Measurements from ENCODE around the gene SEMA5A. TPM values are rescaled to one million over a fixed set of nuclear protein-coding genes. Genes with fewer than 3 reads are reported as not detected.

SEMA5A gene
- total and polyA plus RNA-seq, 5 experiments from 2014 or later = not detected

DNA sequence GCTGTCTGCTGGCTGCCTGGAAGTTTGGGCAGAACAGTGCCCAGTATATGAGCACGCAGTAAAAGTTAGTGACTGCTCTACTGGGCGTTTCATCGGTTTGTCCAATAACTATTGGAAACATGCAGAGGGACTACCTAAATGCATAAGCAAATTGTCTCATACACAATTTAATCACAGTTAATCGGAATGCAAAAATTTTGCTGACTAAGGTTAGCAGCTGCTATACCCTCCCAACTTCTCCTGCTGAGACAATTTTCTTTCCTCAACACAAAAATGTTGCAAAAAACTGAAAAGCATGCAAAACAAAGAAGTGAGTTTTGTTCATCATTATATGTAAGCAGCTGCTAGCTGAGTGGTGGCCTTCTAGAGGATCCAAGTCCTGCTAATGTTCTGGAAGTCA lies 327.5 kb downstream of the SEMA5A start:
- Mint-ChIP-seq H3K9me3 (peaks cover 0 to 31% (median 3%) of the 10 kb centered on the region in 9 donors), H3K27me3 (peaks cover 0 to 9% (median 0%) of the 10 kb centered on the region in 5 donors), H3K27ac (no peak overlapping the region), H3K36me3 (no peaks in the 10 kb centered on the region), H3K4me1 (peaks cover 0 to 2% (median 0%) of the 10 kb centered on the region in 4 donors), H3K4me3 (no peak overlapping the region)
- DNase-seq = no peak
- ATAC-seq = no peak
- POLR2A ChIA-PET = no interaction called here

DNA sequence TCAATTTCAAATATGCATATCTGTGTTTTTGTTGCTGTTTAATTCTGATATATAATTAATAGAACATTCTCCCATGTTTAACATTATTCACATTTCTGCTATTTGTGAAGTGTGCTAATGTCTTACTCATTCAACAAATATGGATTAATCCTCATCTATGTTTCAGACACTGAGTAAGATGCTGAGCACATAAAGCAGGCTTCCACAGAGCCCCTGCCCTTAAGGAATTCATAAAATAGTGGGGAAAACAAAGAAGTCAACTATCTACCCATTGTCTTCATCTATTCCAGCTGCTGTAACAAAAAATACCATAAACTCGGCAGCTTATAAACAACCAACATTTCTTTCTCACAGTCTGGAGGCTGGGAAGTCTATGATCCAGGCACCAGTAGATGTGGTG lies 333.3 kb downstream of the SEMA5A start:
- H3K36me3 Mint-ChIP-seq = no peaks in the 10 kb centered on the region
- no peak overlapping the region for H3K27ac Mint-ChIP-seq
- ATAC-seq (no peak), DNase-seq (no peak)
- H3K4me3 Mint-ChIP-seq = no peak overlapping the region
- H3K9me3 Mint-ChIP-seq = peaks cover 0 to 25% (median 0%) of the 10 kb centered on the region in 9 donors
- peaks cover 0 to 2% (median 0%) of the 10 kb centered on the region in 4 donors for H3K4me1 Mint-ChIP-seq
- H3K27me3 Mint-ChIP-seq = peaks cover 0 to 5% (median 0%) of the 10 kb centered on the region in 5 donors
- POLR2A ChIA-PET = no interaction called here

DNA sequence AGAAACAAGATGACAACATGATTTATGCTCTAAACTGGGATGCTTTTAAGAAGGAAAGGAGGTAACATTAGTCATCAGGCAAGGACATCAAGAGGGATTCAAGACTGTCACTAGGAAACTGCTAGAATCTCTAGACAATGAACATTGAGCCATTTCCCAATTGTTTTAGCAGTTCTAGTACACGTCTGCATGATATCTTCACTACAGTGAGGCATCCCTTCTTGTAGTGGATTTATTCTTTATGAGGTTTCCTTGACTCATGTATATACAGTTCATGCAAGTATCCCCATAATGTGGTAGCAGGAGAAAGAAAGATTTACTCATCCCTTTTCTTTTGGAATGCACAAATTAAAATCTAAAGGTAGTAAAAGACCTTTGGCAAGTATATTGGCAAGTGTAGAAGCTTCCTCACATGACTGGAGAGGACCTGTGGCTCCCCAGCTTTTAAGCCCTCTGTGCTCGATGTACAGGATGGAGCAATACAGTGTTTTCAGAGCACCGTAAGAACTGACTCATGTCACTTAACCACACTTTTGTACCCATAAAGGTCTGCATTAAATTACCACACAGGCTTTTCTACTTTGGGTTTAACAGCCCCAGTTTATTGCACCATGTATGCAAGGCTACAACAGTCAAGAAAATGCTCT lies 335.9 kb downstream of the SEMA5A start:
- no peaks in the 10 kb centered on the region for H3K36me3 Mint-ChIP-seq
- H3K27me3 Mint-ChIP-seq = peaks cover 0 to 5% (median 0%) of the 10 kb centered on the region in 5 donors
- H3K4me1 Mint-ChIP-seq = peaks cover 0 to 2% (median 0%) of the 10 kb centered on the region in 4 donors
- POLR2A ChIA-PET = no interaction called here
- peaks cover 0 to 10% (median 0%) of the 10 kb centered on the region in 9 donors for H3K9me3 Mint-ChIP-seq
- H3K4me3 Mint-ChIP-seq = no peak overlapping the region
- DNase-seq (no peak), ATAC-seq (no peak)
- H3K27ac Mint-ChIP-seq = no peak overlapping the region

DNA sequence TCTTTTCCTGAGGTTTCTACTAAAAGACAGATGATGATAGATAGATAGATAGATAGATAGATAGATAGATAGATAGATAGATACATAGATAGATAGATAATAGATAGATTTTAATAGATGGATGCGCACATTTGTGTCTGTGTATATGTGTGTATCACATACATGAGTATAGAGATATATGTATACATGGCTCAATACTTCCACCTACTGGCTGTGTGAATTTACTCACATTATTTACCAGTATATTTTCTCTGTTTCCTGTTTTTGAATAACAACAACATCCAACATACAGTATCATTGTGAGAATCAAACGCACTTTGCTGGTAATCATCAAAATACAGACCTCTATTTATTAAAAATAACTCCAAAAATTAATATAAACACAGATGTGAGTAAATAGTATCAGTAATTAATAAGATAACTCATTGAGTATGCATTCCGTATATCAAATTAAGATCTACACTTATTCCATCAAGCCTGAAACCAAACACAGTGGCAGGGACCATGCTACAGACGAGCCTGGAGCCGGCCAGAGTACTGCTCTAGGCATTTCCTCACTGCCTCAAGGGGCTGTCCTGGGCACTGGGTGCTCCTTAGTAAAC lies 338.0 kb downstream of the SEMA5A start:
- Mint-ChIP-seq H3K27me3 (peaks cover 0 to 5% (median 0%) of the 10 kb centered on the region in 5 donors), H3K9me3 (peaks cover 0 to 6% (median 0%) of the 10 kb centered on the region in 9 donors), H3K36me3 (no peaks in the 10 kb centered on the region), H3K4me3 (no peak overlapping the region), H3K4me1 (no peaks in the 10 kb centered on the region), H3K27ac (no peak overlapping the region)
- DNase-seq = no peak
- no peak for ATAC-seq
- POLR2A ChIA-PET = no interaction called here

DNA sequence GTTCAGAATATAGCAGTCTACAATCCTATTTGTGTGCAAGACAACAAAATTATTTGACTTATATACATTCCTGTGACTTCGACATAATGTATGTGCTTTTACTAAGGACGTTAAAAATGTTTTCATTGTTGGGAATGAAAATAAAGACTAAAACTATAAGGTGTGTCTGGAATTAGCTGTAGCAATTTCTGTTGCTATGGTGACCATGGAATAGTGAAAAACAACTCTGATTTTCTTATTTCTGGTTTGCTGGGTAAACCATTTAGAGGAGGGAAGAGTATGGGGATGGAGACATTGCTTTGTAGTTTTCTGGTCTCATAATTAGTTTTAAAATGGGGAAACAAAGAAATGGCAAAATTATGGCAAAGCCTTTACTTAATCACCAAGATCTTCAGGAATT lies 343.2 kb downstream of the SEMA5A start:
- ATAC-seq (no peak), DNase-seq (no peak)
- POLR2A ChIA-PET = no interaction called here
- no peaks in the 10 kb centered on the region for H3K36me3 Mint-ChIP-seq
- H3K4me3 Mint-ChIP-seq = no peak overlapping the region
- no peak overlapping the region for H3K27ac Mint-ChIP-seq
- H3K27me3 Mint-ChIP-seq = peaks cover 0 to 1% (median 0%) of the 10 kb centered on the region in 5 donors
- peaks cover 0 to 16% (median 0%) of the 10 kb centered on the region in 9 donors for H3K9me3 Mint-ChIP-seq
- no peaks in the 10 kb centered on the region for H3K4me1 Mint-ChIP-seq

DNA sequence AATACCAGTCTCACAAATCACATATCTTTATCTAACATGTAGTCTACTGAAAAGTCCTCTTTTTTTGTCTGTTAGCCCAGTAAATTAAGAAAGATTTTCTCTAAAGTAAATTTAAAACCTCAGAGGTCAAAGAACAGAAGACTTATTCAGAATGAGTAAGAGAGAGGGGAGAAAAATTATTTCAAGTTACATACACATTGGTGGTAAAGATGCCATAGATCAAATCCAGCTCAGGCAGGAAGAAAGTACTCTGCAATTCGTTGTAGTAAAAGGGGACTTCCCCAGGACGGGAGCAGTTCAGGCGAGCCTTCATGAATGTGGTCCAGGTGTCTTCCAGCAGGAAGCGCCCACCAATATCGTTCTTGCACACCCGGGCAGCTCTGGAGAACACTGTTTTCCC lies 344.1 kb downstream of the SEMA5A start:
- H3K36me3 Mint-ChIP-seq = no peaks in the 10 kb centered on the region
- H3K27me3 Mint-ChIP-seq = peaks cover 0 to 1% (median 0%) of the 10 kb centered on the region in 5 donors
- no peak overlapping the region for H3K4me3 Mint-ChIP-seq
- no peak overlapping the region for H3K27ac Mint-ChIP-seq
- POLR2A ChIA-PET = no interaction called here
- DNase-seq = no peak
- H3K9me3 Mint-ChIP-seq = peaks cover 0 to 16% (median 0%) of the 10 kb centered on the region in 9 donors
- no peaks in the 10 kb centered on the region for H3K4me1 Mint-ChIP-seq
- ATAC-seq = no peak

DNA sequence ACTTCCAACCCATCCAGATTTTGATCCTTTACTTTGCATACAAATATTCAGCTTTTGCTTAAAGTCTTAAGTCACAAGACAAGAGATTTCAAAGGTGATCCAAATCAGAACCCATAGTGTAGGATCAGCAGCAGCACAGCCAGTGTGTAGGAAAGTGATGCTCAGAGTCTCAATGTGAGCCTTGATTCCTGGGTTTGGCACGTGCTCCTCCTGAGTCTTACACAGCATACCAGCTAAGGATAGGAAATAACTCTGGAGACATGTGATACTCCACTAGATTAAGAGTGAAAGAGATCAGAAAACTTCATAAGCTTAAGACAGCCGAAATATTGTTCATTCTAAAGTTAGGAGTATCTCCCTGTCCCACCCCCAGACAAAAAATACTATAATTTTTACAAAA lies 344.9 kb downstream of the SEMA5A start:
- peaks cover 0 to 19% (median 0%) of the 10 kb centered on the region in 9 donors for H3K9me3 Mint-ChIP-seq
- no peak overlapping the region for H3K27ac Mint-ChIP-seq
- H3K27me3 Mint-ChIP-seq = peaks cover 0 to 3% (median 0%) of the 10 kb centered on the region in 5 donors
- DNase-seq = no peak
- POLR2A ChIA-PET = no interaction called here
- no peak for ATAC-seq
- H3K4me3 Mint-ChIP-seq = no peak overlapping the region
- no peaks in the 10 kb centered on the region for H3K36me3 Mint-ChIP-seq
- no peaks in the 10 kb centered on the region for H3K4me1 Mint-ChIP-seq

DNA sequence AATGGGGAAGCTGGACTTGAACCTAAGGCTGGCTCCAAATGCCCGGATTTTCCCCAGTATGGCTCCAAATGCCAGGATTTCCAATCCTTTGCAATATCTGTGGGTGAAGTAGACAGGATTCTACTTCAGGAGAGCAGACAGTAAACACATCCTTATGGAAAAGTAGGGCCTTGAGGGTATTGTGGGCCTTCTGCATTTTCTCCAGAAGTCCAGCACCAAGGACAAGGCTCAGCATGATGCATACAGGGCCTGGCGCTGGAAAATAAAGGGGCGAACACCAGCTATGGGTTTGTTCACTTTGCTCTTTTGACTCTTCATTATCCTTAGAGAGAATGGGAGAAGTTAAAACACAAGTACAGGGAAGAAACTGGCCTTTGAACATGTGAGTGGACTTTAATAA lies 347.5 kb downstream of the SEMA5A start:
- Mint-ChIP-seq H3K27me3 (peaks cover 0 to 3% (median 0%) of the 10 kb centered on the region in 5 donors), H3K36me3 (no peaks in the 10 kb centered on the region), H3K4me1 (no peaks in the 10 kb centered on the region), H3K27ac (no peak overlapping the region), H3K9me3 (peaks cover 0 to 19% (median 0%) of the 10 kb centered on the region in 9 donors), H3K4me3 (no peak overlapping the region)
- POLR2A ChIA-PET = no interaction called here
- ATAC-seq (no peak), DNase-seq (no peak)

DNA sequence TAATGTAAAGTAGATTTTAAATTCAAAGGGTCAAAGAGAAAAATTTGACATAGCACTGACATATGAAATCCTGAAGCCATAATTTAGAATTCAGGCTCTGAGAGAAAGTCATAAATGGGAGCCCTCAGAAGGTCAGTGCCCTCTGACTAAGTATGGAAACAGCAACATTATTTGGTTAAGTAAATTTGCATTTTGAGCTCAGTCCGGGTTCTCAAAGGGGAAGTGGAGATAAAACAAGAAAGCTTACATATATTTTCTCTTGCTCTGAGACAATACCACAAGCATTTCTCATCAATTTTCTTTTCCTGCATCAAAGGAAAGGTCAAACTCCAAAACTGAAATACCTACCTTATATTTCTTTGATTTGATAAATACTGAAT lies 348.0 kb downstream of the SEMA5A start:
- H3K4me3 Mint-ChIP-seq = no peak overlapping the region
- no peak overlapping the region for H3K27ac Mint-ChIP-seq
- POLR2A ChIA-PET = no interaction called here
- ATAC-seq (no peak), DNase-seq (no peak)
- H3K36me3 Mint-ChIP-seq = no peaks in the 10 kb centered on the region
- H3K4me1 Mint-ChIP-seq = no peaks in the 10 kb centered on the region
- peaks cover 0 to 3% (median 0%) of the 10 kb centered on the region in 5 donors for H3K27me3 Mint-ChIP-seq
- H3K9me3 Mint-ChIP-seq = peaks cover 0 to 19% (median 0%) of the 10 kb centered on the region in 9 donors

DNA sequence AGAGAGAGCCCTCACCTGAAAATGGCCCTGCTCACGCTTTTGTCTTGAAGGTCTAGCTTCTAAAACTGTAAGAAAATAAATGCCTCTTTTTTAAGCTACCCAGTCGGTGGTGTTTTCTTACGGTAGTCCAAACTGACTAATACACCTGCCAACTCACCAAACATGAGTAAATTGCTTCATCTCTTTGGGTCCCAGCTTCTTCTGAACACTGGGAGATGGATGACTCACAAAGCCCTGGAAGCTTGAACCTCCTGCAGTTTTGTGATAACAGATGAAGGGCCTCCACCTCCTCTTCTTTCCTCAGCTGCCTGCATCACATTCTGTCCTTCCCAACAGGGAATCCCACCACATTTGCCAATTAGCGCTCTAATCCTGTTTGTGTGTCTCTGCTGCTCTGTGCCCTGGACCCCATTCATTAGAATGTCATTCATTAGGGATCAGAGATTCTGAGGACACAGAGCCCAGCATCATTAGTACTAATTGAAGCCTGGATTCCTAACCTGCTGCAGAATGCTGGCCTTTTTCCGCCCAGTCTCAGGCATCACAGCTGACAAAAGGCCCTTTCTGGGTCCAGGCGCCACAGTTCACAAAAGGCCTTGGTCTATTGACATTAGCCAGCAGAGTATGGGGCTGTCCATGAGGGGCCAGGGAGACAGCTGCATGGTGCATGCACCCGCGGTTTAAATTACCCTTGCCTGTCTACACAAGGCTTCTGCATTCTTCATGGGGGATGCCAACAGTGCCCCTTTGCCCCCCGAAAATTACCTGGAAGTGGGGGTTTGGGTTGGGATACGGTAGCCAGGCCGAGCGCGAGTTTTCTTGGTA lies 349.3 kb downstream of the SEMA5A start:
- Mint-ChIP-seq H3K27me3 (peaks cover 0 to 3% (median 0%) of the 10 kb centered on the region in 5 donors), H3K4me3 (no peak overlapping the region), H3K36me3 (no peaks in the 10 kb centered on the region), H3K4me1 (no peaks in the 10 kb centered on the region), H3K27ac (no peak overlapping the region), H3K9me3 (peaks cover 0 to 19% (median 0%) of the 10 kb centered on the region in 9 donors)
- ATAC-seq = no peak
- no peak for DNase-seq
- POLR2A ChIA-PET = no interaction called here

DNA sequence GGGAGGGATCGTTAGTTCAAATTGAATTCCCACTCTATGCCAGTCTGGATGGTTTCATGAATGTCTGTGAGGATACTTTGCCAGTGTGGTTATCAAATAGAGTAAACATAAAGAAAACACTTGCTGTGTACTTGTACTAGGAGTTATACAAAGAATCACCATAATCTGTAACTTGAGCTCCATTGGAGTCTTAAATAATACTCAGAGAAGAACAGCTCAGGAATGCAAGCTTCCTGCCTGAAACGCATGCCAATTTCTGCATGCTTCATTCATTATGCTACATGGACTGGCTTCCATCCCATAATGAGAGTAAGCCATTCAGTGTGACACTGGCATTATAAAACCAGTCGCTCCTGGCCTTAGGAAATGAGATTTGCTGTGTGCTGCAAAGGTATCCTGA lies 351.4 kb downstream of the SEMA5A start:
- POLR2A ChIA-PET = no interaction called here
- no peaks in the 10 kb centered on the region for H3K36me3 Mint-ChIP-seq
- H3K27me3 Mint-ChIP-seq = peaks cover 0 to 3% (median 0%) of the 10 kb centered on the region in 5 donors
- H3K9me3 Mint-ChIP-seq = peaks cover 0 to 15% (median 3%) of the 10 kb centered on the region in 9 donors
- H3K4me3 Mint-ChIP-seq = no peak overlapping the region
- H3K27ac Mint-ChIP-seq = no peak overlapping the region
- no peak for ATAC-seq
- no peak for DNase-seq
- no peaks in the 10 kb centered on the region for H3K4me1 Mint-ChIP-seq

DNA sequence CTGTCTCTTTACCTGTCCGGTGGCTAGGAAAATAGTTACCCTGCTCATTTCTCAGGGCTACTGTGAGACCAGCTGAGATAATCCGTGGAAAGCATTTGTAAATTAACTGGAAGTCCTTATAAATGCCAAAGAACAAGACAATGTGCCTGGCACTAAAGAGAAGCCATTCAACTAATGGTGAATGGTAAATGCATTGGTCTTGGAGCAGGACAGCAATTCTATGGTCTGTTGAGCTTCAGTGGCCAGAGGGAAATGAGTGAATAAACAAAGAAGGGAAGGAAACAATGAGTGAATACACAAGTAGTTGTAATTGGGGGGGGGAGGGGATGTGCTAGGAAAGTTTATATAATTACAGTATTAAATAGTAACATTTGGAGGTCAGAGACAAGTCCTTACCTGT lies 353.6 kb downstream of the SEMA5A start:
- H3K27ac Mint-ChIP-seq = no peak overlapping the region
- DNase-seq (no peak), ATAC-seq (no peak)
- POLR2A ChIA-PET = no interaction called here
- peaks cover 0 to 18% (median 5%) of the 10 kb centered on the region in 9 donors for H3K9me3 Mint-ChIP-seq
- no peaks in the 10 kb centered on the region for H3K36me3 Mint-ChIP-seq
- peaks cover 0 to 3% (median 0%) of the 10 kb centered on the region in 5 donors for H3K27me3 Mint-ChIP-seq
- no peak overlapping the region for H3K4me3 Mint-ChIP-seq
- H3K4me1 Mint-ChIP-seq = no peaks in the 10 kb centered on the region

DNA sequence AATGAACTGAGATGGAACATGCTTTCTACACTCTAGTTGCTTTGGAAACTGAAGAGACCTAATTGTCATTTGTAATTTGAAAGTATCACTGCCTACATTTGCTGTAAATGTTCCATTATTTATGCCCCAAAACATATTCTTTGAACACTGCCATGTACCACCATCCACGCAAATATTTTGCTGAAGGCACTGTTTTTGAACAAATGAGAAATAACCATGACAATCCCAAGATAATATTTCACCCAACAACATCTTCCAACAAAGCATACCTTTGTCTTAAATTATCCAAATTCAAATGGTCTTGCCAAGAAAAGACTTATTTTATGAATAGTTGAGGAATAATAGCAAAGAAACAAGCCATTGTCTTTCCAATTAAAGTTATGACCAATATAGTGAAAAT lies 356.2 kb downstream of the SEMA5A start:
- POLR2A ChIA-PET = no interaction called here
- ATAC-seq (no peak), DNase-seq (no peak)
- no peak overlapping the region for H3K4me3 Mint-ChIP-seq
- peaks cover 0 to under 1% (median 0%) of the 10 kb centered on the region in 5 donors for H3K27me3 Mint-ChIP-seq
- peaks cover 0 to 9% (median 6%) of the 10 kb centered on the region in 9 donors for H3K9me3 Mint-ChIP-seq
- H3K27ac Mint-ChIP-seq = no peak overlapping the region
- no peaks in the 10 kb centered on the region for H3K36me3 Mint-ChIP-seq
- H3K4me1 Mint-ChIP-seq = no peaks in the 10 kb centered on the region
